Measurements from ENCODE around the gene TEX261. TPM values are rescaled to one million over a fixed set of nuclear protein-coding genes. Genes with fewer than 3 reads are reported as not detected.

Gene TEX261
- total RNA-seq, 1 experiment from 2014 or later = 60.1 TPM

DNA sequence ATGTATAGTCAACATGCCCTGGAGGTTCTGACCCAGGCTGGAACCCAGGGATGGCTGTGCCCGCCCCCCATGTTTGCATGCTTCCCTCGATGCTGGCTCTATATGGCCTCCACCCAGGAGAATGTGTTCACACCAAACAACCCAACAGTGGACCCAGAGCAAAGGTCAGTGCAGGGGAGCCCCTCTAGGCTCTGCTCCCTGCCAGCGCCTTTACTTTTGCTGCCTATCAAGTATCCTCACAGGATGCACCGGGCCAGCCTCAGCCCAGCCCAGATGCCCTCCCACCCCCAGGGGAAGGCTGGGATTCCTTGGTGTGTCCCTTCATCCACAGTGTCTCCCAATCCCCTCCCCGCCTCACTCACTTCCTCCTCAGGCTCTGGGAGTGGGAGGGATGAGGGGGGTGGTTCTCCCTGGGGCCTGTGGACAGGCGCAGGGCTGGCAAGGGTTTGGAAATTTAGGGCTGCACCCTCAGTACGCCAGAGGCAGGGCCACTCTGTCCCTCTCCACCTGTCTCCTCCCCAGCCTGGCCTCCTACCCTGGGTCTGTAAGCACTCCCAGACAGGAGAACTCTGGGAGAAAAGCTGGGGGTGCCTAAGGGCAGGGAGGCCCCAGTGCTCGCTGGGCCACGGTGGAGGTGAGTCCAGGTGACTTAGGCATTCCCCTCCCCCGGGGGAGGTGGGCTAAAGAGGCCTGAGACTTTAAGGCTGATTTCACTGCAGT lies 56.6 kb downstream of the TEX261 start:
- DNase-seq (ENCODE audit: low read depth) = no peak

DNA sequence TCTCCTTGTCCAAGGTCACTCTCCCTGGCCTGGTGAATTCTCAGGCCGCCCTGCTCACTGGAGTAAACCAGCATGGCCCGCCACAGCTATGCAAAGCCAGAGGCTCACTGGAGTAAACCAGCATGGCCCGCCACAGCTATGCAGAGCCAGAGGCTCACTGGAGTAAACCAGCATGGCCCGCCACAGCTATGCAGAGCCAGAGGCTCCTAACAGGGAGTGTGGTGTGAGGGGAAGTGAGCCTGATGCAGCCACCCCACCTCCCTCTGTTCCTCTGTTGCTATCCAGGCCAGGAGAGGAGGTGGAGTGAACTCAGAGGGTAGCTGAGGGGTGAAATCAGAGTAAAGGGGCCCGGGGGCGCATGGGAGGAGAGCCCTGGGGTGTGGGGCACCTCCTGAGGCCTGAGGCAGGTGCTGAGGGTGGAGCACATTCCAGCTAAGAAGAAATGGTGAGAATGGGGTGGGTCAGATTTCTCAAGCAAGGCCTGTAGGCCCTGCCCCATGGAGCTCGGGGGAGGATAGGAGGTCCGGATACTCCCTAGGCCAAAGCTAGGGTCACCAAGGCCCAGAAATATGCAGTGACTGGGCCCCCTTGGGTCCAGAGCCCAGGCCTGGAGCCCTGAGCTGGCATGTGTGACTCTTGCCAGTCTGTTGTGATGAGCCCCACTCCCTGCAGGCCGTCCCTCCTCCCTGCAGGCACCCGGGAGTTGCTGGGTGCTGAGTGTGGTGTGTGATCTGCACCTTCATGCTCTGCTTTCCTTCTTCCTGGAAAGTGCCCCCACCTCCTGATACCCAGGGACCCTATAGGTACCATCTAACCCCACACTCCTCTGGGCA lies 57.5 kb downstream of the TEX261 start:
- DNase-seq (ENCODE audit: low read depth) = no peak

DNA sequence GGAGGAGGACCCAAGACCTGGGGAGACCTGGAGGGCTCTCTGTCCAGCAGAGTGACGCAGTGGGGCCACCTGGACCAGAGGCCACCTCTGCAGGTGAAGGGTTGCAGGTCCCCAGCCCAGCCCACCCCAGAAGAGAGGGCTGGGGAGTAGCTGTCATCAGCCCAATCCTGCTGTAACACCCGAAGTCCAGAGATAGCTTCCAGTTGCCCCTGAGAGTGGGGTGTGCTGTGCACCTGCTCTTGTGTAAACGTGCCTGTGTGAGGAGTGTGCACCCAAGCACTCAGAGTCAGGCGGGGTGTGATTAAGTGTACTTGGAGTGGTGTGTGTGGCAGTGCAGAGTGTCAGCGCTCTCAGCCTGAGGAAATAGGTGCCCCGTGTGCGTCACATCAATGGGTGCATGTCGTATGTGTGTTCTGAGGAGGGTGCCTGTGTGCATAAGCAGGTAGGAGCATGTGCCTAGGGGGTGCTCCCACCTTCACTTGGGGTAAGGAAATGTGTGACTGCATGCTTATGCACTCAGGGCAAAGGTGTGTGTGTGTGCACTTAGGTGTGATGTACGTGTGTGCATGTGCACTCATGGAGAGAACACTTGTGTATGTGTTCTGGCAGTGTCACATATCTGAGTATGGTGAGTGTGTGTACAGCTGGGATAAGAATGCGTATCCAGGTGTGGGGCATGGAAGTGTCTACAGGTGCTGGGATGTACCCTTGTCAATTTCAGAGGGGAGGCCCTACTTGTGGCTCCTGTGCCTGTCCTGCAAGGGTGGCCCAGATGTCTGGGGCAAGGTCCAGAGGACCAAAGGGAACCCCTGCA lies 58.3 kb downstream of the TEX261 start:
- no peak for DNase-seq (ENCODE audit: low read depth)

Small RNA genes lying within 50 kb of the gene (small RNA-seq; reads per million reads assigned to genes)
- not detected for gene RN7SL160P

Other genes starting within 250 kb of the TEX261 start
- gene ADD2, start 226.7 kb downstream of the TEX261 start, total RNA-seq (2014; rRNA removed; shearing (Covaris generic)) = 39.3 and 79.9 TPM in 2 replicates
- not detected in 2 replicates for gene FIGLA, start 204.2 kb downstream of the TEX261 start, total RNA-seq (2014; rRNA removed; shearing (Covaris generic))
- not detected in 2 replicates for gene CLEC4F, start 174.3 kb downstream of the TEX261 start, total RNA-seq (2014; rRNA removed; shearing (Covaris generic))
- not detected in 2 replicates for gene CD207, start 159.1 kb downstream of the TEX261 start, total RNA-seq (2014; rRNA removed; shearing (Covaris generic))
- not detected in 2 replicates for gene VAX2, start 94.3 kb downstream of the TEX261 start, total RNA-seq (2014; rRNA removed; shearing (Covaris generic))
- gene ATP6V1B1, start 59.0 kb downstream of the TEX261 start, total RNA-seq (2014; rRNA removed; shearing (Covaris generic)) = not detected in 2 replicates
- gene ANKRD53, start 16.2 kb downstream of the TEX261 start, total RNA-seq (2014; rRNA removed; shearing (Covaris generic)) = 0.03 TPM in 1 of 2 replicates, not detected in the other
- 33.2 and 45.5 TPM in 2 replicates for gene NAGK, start 73.8 kb upstream of the TEX261 start, total RNA-seq (2014; rRNA removed; shearing (Covaris generic))
- gene MCEE, start 135.4 kb upstream of the TEX261 start, total RNA-seq (2014; rRNA removed; shearing (Covaris generic)) = 6.5 and 8.5 TPM in 2 replicates
- 22.7 and 26.6 TPM in 2 replicates for gene MPHOSPH10, start 135.8 kb upstream of the TEX261 start, total RNA-seq (2014; rRNA removed; shearing (Covaris generic))
- gene PAIP2B, start 232.2 kb upstream of the TEX261 start, total RNA-seq (2014; rRNA removed; shearing (Covaris generic)) = 0.08 and 0.10 TPM in 2 replicates